Right ventricle myocardium inferior (tissue), 1 donor: ENCODE measurements around the gene ACP3. TPM values are rescaled to one million over a fixed set of nuclear protein-coding genes. Genes with fewer than 3 reads are reported as not detected.
"Not testable (repeated sequence)": the region's sequence is repeated elsewhere in the genome, so short reads cannot be mapped to it uniquely, and the experiment has no call there.

Experiments used
- ATAC-seq: fragments of 200-7000 bp; cut with Tn5 transposase; one replicate; pipeline ENCODE4 v1.9.1; 2020; ENCODE audit warnings: mild to moderate bottlenecking, moderate library complexity
- DNase-seq: peaks from one replicate; pipeline ENCODE4 v3.0.0; 2021; ENCODE audit errors: missing footprints
- intact Hi-C: fragments of 100-400 bp; cut with DNase I; formaldehyde crosslinking; loops from one replicate; pipeline ENCODE4 v1.11.0; 2022
- total RNA-seq: library from RNA; stranded (reverse); fragmentation: NEBNext Ultra II Directional; extraction: Animal tissue kit (Norgen Biotek cat#: 25700); gene quantifications from one replicate; pipeline ENCODE4 v1.2.1, GENCODE V29; 2021
- donor health status: DM: no; HTN: yes; CAD: no; lungs with severe emphysema.

The ACP3 gene
- total RNA-seq, 1 donor from 2014 or later: 2.0 TPM

GRCh38 chr3:132310057-132310456, 7.2 kb upstream of the ACP3 start:
- DNase-seq, intact Hi-C loops, ATAC-seq: not testable (repeated sequence)

- DNase-seq: no peak
- no peak for ATAC-seq
- intact Hi-C loops: no loop called here
These were observed 5.9 kb upstream of the ACP3 start for GRCh38 chr3:132311316-132311715.

DNA sequence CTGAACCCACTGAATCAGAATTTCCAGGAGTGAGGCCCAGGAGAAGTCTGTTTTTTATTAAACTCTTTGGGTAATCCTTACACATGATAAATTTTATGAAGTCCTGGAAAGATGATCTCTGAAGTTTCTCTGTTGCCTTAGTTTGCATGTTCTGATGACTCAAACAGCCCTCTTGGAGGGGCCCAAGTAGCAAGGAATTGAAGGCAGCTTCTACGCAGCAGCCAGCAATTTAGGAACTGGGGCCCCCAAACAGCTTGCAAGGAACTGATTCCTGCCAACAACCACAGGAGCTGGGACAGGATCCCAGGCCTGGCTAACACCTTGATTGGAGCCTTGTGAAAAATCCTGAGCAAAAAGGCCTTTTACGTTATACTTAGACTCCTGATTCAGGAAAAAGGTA, 5.4 kb upstream of the ACP3 start:
- DNase-seq: no peak
- ATAC-seq: no peak
- intact Hi-C loops: no loop called here

DNA sequence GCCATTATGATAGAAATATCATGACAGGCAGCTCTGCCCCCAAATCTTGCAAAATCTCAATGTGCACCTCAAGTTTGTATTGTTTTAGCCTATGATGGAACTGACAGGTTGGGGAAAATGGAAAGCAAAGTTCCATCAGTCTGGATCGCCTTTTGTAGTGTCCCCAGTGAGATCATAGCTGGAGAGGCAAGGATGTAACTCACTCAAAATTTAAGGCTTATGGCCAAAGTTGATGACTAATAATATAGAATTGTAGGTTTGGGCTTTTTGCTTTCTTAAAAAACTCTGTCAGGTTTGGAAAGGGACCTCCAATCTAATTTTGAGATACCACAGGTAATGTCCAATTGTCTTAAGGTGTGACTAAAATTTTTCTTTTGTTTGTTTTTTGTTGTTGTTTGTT, 1.4 kb upstream of the ACP3 start:
- ATAC-seq (no peak), DNase-seq (no peak)
- intact Hi-C loops: no loop called here

DNA sequence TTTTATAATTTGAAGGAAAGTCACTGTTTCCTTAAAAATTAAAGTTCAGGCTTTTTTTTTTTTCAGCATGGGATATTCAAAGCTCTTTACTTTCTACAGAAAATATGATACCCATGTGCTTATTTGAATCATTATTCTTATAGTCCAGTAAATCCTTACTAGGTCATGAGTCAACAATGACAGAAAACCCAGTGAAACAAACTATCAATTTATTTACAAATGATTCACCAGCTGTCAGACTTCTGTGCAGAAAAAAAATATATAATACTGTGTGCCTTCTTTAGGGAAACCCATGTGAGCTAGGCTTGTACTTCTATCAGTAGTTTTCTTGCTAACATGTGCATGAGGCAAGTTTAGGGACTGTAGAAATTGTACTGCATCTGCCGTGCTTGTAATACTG, 1.2 kb downstream of the ACP3 start:
- no peak for ATAC-seq
- no peak for DNase-seq
- intact Hi-C loops: no loop called here

- no peak for ATAC-seq
- intact Hi-C loops: no loop called here
- DNase-seq: no peak
These were observed 4.1 kb downstream of the ACP3 start for GRCh38 chr3:132321304-132321703.

DNA sequence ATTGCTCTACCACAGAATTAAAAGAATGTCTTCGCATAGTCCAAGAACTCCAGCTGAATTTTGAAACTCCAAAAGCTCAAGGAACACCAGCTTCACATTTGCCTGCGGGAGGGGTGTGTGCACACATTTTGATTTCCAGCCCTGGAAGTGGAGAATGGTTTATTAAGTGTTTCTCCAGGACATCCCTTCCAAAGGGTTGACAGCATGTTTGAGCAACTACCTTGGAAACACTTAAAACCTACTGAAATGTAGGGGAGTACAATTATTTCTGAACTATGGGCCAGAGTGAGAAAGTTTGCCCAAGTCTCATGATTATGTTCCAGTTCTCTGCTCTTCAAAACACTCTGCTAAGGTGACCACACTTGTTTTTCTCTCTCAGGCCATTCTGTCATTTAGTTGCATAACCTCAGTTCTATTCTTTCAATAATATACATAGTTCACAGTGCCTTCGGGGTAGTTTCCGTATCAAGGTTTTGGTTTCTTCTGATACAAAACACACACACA, 7.9 kb downstream of the ACP3 start:
- ATAC-seq (no peak), DNase-seq (no peak)
- intact Hi-C loops: no loop called here

DNA sequence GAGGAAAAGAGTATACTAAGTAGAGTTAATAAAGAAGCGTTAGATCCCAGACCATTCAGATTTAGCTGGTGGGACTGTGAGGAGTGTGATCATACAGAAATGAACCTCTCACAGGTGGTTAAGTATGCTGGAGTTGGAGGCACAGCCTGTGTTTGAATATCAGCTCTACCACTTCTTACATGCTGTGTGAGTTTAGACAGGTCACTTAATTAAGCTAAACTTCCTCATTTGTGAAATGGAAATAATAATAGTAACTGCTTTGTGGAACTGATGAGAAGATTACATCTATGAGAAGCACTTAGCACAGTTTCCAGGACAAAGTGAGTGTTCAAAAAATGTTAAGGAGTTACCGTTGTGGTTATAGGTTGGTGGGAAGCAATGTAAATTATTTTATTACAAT, 8.4 kb downstream of the ACP3 start:
- ATAC-seq: no peak
- no peak for DNase-seq
- intact Hi-C loops: no loop called here

DNA sequence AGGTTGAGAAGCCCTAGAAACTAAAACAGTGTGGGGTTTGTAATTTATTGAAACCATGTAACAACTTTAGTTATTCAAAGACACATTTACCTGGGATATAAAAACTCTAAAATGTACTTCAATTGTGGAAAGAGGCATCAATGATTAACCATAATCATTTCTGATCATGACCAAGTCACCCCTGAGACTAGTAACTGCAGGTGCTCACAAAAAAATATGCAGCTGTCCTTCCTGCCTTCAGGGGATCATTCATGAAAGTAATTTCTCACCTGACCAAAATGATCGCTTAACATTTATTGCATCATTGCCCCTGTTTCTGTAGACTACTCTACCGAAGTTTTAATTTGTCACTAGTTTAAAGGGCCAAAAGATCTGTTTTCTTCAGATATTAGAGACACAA, 9.0 kb downstream of the ACP3 start:
- intact Hi-C loops: no loop called here
- no peak for ATAC-seq
- DNase-seq: no peak

DNA sequence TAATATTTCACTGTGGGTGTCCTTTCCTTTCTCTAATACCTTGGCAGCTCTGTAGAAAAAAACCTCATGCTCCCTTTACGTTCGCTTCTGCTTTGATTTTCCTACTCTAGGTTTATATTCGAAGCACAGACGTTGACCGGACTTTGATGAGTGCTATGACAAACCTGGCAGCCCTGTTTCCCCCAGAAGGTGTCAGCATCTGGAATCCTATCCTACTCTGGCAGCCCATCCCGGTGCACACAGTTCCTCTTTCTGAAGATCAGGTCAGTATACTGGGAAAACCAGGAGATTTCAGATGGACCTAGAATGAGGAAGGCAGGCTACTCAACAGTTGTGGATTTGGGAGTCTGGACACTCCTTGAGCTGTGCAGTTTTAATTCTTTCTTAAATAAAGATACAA, 14.9 kb downstream of the ACP3 start:
- intact Hi-C loops: no loop called here
- no peak for DNase-seq
- no peak for ATAC-seq

DNA sequence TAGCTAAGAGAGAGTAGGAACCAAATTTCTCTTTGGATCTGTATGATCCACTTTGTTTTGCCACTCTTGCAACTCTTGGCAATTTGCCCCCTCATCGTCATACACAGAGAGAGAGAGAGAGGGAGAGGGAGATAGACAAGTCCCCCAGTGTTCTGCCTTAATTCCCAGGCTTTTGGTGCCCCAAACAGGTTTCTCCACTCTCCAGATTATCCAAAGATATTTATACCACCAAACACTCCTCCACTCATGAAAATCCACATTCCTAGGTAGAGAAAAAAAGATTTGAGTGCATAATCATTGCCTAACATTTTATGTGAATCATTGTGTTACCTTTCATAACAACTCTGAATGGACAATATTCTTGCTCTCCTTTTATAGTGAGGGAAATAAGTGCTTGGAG, 15.3 kb downstream of the ACP3 start:
- intact Hi-C loops: no loop called here

DNA sequence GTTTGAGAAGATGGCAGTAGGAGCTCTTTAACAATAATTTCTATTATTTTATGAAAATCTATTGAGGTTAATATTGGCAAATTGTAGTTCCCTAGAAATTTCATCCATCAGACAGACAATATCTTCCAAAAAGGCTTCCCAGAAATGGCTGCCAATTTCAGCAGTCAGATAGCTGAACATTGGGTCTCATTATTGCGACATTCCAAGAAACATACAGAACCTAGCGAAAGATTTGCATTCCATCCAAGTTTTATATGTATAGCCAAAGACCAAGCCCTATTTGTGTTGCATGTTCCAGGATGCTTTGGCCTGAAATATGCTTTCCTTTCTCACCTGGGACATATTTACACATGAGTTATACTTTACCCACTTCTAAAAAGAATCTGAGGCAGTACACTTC, 24.5 kb downstream of the ACP3 start:
- DNase-seq: no peak
- ATAC-seq: no peak
- intact Hi-C loops: no loop called here

More for the DNA sequence above, 15.3 kb downstream of the ACP3 start:
- no peak for DNase-seq
- ATAC-seq: no peak

DNA sequence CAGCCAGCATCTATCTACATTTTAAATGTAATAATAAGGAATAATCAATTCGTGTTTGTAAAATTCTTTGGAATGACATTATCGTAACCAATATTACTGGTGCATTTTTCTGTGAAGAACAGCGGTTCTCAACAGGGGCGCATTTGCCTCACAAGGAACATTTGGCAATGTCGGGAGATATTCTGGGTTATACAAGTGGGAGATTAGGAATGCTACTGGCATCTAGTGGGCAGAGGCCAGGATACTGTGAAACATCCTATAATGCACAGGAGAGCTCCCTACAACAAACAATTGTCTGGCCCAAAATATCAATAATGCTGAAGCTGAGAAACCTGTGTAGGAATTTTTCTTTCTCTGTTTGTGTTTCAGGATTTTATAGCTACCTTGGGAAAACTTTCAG, 25.0 kb downstream of the ACP3 start:
- ATAC-seq: no peak
- DNase-seq: no peak
- intact Hi-C loops: no loop called here

GRCh38 chr3:132342610-132343009, 25.4 kb downstream of the ACP3 start:
- no peak for DNase-seq
- ATAC-seq: no peak
- intact Hi-C loops: loop anchor here (1.0 kb wide), 1 partner anchor 89 kb away; no protein-coding TSS in a partner anchor

GRCh38 chr3:132343018-132343612, 25.9 kb downstream of the ACP3 start:
- ATAC-seq: peak; percentile 50
- no peak for DNase-seq
- intact Hi-C loops: loop anchor here (1.0 kb wide), 1 partner anchor 90 kb away; no protein-coding TSS in a partner anchor

- intact Hi-C loops: no loop called here
- DNase-seq: no peak
- no peak for ATAC-seq
These were observed 27.6 kb downstream of the ACP3 start for GRCh38 chr3:132344666-132345280.

DNA sequence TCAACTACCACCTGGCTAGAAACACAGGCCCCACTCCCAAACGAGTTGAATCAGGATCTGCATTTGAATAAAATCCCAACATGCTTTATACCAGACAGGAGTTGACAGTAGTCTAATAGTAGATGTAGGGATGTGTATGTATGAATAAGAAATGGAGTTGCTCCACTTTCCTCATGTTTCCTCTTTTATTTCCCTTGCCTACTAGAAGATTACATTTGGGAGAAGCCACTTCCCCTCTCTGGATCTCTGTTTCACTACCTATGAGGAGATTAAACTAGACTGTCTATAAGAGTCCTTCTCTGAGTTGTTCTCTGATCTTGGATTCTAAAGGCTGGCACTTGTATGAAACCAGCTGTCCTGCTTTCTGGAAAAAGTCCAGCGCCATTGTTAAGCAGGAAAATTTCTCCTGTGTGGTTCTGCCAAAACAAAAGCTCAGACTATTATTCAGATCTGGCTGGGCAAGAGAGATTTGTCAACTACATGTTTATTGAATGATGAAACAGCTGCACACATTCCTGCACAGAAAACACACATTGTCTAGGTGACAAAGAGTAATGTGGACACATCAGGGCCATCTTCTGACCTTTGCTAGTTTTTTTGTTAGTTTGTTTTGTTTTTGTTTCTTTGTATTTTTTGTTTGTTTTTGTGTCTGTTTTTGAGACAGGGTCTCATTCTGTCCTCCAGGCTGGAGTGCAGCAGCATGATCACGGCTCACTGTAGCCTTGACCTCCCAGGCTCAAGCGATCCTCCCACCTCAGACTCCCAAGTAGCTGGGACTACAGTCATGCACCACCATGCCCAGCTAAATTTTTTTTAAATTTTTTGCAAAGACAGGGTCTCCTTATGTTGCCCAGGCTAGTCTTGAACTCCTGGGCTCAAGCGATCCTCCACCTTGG, 29.9 kb downstream of the ACP3 start:
- intact Hi-C loops: no loop called here
- no peak for ATAC-seq
- DNase-seq: no peak

GRCh38 chr3:132347811-132348210, 30.6 kb downstream of the ACP3 start:
- intact Hi-C loops: no loop called here
- DNase-seq (no peak), ATAC-seq (no peak)

DNA sequence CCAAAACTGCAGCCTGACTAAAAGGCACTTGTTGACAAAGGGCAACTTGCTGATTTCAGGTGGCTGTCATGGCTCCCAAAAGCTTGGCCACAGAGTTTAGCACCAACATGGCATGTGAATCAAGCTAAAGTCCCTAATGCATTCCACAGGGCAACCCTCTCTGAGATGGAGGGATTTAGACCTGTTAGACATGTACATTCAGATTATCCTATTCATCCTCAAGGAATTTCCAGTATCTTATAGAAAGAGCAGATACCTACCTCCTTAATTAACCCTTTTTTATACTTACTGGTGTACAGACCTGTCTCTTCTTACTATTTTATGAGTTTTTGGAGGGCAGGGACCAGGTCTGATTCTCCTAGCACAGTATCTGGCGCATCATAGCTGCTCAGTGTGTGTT, 31.3 kb downstream of the ACP3 start:
- intact Hi-C loops: no loop called here
- ATAC-seq (no peak), DNase-seq (no peak)

- intact Hi-C loops: no loop called here
- ATAC-seq (no peak), DNase-seq (no peak)
These were observed 33.6 kb downstream of the ACP3 start for GRCh38 chr3:132350814-132351213.
